HG03060 (cell line): Measurements from ENCODE around the gene CEP19.

Experiments
- ATAC-seq: cut with Tn5 transposase; IDR thresholded peaks from one replicate; pipeline ENCODE4 v1.9.1; 2021; ENCODE audit warnings: low read depth, moderate number of reproducible peaks; ENCODE audit not compliant: unreplicated experiment

CEP19 gene

DNA sequence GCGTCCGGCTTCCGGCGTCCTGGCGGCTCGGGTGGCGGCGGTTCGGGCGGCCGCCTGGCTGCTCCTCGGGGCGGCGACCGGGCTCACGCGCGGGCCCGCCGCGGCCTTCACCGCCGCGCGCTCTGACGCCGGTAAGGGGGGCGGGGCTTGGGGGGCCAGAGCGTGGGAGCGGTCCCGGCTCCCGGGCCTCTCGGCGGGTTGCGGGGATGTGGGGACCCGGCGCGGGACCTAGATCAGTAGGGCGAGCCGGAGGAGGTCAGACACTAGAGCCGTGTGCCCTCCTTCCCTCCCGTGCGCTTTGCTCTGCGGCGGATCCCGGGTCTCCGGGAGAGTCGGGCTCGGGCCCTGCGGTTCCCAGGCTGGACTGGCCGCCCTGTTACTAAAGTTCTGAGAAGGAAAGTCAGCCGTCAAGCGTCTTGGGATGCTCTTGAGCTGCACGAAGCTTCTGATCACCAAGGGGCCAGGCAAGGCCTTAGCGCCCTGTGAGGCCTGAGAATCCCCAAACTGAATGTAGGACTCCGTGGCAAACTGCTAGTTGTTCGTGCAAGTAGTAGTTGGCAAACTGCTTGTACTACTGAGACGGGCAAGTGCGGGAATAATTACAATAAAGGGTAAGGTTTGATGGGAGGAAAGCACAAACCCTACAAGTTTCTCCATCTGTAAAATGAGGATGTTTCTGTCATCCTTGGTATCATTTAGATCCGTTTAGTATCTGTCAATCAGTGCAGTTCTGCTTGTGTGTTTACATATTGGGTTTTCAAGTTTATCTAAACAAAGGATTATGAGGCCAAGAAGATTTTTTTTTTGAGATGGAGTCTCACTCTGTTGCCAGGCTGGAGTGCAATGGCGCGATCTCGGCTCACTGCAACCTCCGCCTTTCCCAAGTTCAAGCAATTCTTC lies 714 bp upstream of the CEP19 start:
- ATAC-seq, result peak; percentile 19

DNA sequence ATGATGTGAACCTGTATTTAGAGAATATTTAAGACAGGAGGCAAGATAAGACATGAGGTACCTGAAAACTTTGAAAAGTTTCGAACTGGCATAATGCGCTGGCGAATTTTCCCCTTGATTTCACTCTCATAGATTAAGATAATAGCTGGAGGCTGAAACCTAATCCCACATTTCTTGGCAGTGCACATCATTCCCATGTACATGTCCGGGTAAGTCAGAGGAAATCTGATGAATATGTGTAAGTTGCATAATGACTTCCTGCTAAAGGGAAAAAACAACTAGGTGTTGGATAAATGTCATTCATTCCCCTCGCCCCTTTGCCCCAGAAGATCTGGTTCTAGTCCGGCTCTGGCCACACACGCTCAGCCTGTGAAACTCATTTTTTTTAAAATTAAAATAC lies 3.6 kb downstream of the CEP19 start:
- ATAC-seq, result no peak

DNA sequence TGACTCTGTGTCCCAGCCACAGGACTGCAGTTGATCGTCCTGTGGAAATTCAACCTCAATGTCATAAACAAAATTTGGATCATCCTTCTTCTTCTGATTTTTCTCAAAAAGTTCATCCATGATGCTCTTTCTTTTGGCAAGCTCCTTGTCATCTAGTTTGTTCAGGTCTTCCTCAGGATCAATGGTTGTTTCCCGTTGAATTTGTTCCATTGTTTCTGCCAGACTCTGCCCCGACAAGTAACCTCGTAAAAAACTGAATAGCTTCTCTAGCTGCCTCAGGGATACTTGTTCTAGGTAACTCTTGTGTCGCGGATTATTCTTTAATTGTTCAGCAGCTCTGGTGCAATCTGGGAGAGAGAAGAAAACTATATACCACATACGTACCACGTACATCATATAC lies 4.5 kb downstream of the CEP19 start:
- ATAC-seq, result no peak

DNA sequence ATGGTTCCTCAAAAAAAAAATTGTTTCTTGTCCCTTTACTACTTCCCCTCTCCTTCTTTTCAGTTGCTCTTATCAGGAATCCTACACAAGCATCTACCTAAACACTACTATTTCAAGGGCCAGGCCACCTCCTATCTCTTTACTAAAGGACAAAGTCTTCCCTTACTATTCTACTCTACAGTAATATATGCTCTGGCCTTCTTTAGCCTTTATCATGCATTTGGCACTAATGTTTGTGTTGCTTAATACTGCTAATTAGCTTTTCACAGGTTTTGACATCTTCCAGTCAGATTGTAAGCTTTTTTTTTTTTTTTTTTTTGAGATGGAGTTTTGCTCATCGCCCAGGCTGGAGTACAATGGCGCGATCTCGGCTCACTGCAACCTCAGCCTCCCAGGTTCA lies 5.3 kb downstream of the CEP19 start:
- no peak for ATAC-seq

DNA sequence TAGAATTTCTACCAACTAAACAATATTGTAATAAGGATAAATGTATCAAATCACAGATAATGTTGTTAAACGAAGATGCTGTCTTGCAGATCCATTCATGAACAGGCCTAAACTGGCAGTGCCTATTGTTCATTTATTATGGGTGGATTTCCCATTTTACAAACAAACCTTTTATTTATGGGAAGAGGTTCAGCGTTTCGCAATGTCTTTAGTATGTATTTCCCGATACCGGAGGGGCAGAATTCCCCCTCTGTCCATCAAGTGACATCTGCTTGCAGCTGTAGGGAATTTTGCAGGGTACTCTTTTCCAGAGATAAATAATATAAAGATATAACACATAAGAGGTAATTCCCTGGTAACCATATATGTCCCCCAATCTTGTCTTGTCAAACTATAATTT lies 5.7 kb downstream of the CEP19 start:
- no peak for ATAC-seq

DNA sequence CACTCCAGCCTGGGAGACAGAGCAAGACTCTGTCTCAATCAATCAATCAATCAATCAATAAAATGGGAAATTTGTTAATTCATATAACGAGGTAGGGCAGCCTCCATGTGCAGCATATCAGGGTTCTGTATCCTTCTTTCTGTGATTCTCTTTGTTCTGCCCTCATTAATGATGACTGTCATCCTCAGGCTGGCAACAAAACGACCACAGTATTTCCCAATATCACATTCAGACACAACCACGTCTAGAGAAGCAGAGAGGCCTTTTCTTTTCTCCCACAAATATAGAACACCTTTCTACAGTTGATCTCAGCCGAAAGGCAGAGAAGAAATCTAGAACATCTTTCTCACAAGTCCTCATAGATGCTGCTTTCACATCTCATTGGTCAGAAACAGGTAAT lies 11.2 kb downstream of the CEP19 start:
- no peak for ATAC-seq

DNA sequence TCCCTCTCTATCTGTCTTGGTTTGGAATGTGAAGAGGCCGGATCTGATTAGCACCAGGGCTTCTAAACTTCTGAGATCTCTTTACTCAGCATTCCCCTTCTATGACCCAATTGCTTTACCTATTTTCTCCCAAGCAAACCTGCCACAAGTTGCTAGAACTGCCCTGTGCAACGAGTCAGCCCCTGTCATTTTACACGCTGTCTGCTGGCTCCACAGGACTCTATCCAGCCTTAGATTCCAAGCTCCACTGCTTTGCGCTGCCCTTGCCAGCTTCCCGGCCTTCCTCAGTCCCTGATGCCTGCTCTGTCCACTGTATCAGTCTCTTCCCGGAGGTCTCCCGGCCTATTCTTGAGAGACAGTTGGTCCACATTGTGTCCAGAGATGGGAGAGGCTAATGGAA lies 12.3 kb downstream of the CEP19 start:
- ATAC-seq, result no peak

DNA sequence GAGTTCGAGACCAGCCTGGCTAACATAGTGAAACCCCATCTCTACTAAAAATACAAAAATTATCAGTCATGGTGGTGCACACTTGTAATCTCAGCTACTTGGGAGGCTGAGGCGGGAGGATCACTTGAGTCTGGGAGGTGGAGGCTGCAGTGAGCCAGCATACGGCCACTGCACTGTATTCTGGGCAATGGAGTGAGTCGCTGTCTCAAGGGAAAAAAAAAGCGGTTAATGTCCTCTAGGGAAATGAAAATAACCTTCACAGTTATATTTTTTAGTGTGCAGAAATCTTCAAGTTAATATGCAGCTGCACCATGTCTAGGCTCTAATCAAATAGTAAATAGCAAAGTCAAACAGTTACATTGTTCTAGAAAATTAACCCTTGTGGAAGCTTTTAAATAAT lies 14.8 kb downstream of the CEP19 start:
- ATAC-seq, result no peak

DNA sequence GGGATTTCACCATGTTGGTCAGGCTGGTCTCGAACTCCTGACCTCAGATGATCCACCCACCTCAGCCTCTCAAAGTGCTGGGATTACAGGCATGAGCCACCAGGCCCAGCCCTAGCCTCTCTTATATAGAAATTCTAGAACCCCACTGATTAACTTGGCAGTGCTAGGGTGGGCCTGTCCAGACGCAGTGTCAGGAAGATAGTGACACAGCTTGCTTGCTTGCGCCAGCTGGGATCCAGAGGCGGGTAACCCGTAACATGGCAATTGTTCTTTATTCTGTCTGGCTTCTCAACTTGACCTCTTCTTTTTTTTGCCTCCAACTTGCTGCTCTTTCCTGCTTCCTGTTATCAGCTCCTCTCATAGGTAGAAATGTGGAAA lies 16.2 kb downstream of the CEP19 start:
- ATAC-seq, result no peak

DNA sequence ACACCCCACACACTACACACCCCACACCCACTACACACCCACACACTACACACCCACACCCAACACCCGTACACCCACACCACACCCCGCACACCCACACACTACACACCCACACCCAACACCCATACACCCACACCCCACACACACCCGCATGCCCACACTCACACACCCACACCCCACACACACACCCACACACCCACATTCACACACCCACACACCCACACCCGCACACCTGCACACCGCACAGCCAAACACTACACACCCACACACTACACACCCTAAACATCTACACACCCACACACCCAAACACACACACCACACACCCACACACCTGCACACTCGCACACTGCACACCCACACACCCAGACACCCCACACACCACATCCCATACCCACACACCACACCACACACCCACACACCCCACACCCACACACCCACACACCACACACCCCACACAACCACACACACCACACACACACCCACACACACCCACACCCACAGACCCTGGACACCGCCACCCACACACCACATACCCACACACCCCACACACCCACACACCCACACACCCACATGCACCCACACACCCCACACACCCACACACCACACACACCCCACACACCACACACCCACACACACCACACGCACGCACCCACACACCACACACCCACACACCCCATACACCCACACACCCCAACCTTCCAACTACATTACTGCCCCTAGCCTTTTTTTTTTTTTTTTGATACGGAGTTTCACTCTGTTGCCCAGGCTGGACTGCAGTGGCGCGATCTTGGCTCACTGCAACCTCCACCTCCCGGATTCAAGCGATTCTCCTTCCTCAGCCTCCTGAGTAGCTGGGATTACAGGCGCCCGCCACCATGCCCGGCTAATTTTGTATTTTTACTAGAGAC lies 16.9 kb downstream of the CEP19 start:
- no peak for ATAC-seq

DNA sequence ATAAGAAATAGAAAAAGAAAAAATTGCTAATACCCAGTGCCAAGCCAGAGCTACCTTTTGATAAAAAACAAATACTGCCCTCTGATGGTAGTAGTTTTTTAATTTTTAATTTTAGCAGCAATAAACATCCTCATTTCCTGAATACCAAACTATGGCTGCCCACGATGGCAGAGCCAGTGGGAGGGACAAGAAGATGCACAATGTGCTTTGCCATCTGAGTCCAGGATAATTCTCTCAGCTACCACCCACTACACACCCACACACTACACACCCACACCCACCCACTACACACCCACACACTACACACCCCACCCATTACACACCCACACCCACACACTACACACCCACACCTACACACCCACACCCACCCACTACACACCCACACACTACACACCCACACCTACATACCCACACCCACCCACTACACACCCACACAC lies 17.8 kb downstream of the CEP19 start:
- no peak for ATAC-seq

DNA sequence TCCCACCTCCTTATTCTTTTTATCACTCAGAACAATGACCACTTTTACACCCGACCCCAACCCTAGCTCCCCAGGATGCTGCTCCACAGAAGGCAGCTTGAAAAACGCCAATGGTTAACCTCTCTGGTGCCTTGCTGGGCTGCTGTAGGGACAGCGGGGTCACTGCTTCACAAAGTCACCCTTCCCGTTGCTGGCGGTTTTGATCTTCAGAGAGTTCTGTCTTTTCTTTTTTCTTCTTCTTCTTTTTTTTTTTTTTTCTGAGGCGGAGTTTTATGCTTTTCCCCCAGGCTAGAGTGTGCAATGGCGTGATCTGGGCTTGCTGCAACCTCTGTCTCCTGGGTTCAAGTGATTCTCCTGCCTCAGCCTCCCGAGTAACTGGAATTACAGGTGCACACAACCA lies 20.7 kb downstream of the CEP19 start:
- no peak for ATAC-seq

DNA sequence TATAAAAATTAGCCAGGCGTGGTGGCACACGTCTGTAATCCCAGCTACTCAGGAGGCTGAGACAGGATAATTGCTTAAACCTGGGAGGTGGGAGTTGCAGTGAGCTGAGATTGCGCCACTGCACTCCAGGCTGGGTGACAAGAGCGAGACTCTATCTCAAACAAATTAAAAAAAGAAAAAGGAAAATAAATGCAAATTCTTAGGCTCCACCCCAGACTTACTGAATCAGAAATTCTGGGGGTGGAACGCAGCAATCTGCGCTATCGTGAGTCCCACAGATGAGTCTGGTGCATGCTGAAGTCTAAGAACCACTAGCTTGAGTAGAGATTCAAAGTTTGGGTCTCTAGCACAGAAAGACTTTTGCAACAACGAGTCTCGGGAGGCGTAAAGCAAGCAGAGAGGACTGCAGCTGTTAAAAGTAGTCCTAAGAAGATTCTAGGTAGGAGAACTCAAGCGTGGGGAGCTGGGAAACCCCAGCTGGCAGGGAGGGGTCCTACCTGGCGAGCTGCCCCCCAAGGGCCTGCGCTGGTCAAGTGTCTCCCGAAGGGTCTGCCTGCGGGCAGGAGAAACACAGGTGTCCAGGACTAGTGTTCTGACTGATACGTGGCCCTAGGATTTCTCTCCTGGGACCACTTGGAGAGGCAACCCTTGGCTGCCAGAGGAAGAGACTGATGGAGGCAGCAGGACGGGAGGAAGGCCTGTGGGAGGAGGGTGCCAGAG lies 21.9 kb downstream of the CEP19 start:
- ATAC-seq, result no peak

DNA sequence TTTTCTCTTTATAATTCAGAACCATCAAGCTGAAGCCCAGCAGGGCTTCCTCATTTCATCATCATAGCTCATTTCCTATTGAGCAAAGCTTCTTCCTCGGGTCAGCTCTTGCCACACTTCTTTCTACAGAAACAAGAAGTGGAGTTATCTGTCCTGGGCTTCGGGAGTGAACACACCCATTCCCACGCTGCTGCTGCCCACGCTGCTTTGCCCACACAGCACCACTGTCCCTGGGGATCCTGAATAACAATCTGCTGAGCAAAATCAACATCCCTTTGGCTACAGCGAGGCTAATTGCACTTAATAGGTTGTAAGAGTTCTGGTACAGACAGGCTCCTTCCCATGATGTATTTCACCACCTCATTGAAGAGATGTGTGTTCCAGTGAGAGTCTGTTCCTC lies 23.7 kb downstream of the CEP19 start:
- ATAC-seq, result no peak

DNA sequence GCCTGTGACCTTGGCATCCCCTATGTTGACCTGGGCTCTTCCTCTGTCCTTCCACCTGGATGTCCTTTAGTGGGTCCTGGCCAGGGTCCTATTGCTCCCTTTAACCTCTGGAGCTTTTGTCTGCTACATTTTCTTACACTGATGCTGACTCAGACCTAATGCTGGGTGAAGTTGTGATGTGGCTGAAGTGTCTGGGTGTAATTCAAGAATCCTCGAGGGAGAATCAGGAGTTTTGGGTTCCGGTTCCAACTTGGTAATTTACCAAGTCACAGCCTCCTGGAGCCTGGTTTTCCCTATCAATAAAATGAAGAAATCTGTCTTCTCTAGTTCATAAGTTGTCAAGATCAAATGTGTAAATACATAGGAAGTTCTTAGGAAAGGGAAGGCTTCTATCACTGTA lies 25.6 kb downstream of the CEP19 start:
- no peak for ATAC-seq

DNA sequence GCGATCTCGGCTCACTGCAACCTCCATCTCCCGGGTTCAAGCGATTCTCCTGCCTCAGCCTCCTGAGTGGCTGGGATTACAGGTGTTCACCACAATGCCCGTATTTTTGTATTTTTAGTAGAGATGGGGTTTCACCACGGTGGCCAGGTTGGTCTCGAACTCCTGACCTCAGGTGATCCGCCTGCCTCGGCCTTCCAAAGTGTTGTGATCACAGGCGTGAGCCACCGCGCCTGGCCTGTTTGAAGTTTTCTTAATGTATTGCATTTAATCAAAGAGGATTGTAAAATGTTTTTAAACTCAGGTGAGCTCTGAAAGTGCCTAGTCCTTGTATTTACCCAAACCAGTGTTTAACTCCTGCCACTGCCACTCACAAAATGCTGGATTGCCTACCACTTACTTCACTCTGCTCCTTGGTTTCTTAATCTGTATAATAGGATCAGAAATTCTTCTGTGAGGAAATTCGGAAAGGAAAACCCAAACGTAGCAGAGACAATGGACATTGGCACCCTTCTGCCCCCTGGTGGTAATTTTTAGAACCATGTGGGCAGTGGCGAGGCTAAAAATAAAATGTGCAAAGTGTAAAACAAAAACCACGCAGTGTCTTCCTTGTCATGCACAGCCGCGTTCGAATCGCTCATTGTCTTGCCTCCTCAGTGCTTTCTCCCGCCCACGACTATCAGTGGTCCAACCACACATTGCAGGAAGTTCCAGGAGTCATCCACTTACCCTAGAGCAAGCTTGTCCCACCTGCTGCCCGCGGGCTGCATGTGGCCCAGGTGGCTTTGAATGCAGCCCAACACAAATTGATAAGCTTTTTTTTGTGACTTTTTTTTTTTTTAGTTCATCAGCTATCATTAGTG lies 27.3 kb downstream of the CEP19 start:
- ATAC-seq, result peak; percentile 79

DNA sequence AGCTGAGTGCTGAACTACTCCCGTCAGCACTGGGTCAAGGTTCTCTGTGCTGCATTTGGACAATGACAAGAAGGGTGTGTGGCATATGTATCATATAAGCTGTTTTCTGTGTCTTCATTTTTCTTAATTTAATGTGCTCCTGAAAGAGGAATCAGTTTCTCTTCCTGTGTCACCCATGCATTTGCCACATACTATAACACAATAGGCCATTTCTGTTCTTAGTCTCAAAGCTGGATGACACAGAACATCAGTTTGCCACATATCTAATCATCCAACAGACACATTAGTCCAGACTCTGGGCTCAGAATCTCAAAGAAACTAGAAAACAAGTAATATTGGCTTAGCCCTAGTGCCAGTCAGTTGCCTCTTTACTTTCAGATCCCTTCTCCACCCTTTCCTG lies 34.1 kb downstream of the CEP19 start:
- ATAC-seq, result no peak

DNA sequence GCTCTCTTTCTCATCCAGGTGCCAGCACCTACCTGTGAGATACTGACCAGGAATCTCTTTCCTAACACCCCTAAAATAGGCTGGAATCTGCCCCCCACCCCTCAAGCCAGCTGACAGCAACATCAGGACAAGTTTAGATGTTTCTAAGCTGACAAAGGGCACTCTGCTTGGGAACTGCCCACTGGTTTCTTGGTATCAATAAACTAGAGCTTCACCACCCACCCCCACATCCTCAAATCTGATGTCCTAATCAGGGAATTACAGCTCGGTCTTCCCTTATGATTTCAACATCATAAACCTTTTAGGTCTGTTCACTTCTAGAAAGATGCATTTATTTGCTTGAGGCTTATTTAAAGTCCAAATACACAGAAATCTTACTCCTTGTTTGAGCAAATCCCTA lies 34.7 kb downstream of the CEP19 start:
- ATAC-seq, result no peak

DNA sequence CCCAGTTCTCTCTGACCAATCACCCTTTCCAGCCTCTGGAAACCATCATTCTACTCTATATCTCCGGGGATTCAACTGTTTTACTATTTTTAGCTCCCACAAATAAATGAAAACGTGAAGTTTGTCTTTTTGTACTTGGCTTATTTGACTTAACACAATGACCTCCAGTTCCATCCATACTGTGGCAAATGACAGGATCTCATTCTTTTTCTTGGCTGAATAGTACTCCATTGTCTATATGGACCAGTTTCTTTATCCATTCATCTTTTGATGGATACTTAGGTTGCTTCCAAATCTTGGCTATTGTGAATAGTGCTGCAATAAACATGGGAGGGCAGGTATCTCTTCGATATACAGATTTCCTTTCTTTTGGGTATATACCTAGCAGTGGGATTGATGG lies 38.4 kb downstream of the CEP19 start:
- ATAC-seq, result no peak

DNA sequence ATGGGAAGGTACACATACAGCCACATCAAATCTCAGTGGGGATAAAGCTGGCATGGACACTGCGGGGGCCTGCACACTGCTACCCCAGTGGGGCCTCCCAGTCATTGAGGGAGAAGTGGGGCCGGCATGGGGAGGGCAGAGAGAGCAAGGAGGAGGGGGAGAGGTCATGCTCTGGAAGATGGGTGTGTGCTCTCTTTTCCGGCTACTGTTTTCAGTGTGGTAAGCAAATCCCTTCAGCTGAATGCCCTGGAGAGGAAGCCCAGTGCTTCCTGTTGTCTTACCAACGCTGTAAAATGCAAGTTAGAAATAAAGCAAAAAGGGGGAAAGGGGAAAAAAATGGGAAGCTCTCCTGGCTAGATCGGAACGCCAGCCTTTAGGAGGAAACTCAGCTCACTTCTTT lies 41.7 kb downstream of the CEP19 start:
- ATAC-seq, result no peak
